Activated naive CD4-positive, alpha-beta T cell treated with anti-CD3 and anti-CD28 coated beads for 36 hours (primary cell): ENCODE measurements around the gene PDSS2. TPM values are rescaled to one million over a fixed set of nuclear protein-coding genes. Genes with fewer than 3 reads are reported as not detected.

Experiments
- CTCF ChIA-PET: fragments of 350-600 bp; sonication (Branson Sonifier 250); formaldehyde crosslinking; loops from one replicate; lab custom pipeline; 2021; ENCODE audit warnings: antibody characterized with exemption; lab: Charles Lee
- DNase-seq: peaks from one replicate; pipeline ENCODE4 v3.0.0-alpha.2; 2020
- H3K27ac Mint-ChIP-seq: one replicate; pipeline ENCODE4 v1.8.0; 2021; ENCODE audit warnings: mild to moderate bottlenecking, mixed read lengths
- H3K27me3 Mint-ChIP-seq: one replicate; pipeline ENCODE4 v1.8.0; 2021; ENCODE audit warnings: low read depth, mixed read lengths
- H3K36me3 Mint-ChIP-seq: one replicate; pipeline ENCODE4 v1.8.0; 2021; ENCODE audit warnings: low read depth, mixed read lengths
- H3K4me1 Mint-ChIP-seq: one replicate; pipeline ENCODE4 v1.8.0; 2021; ENCODE audit warnings: low read depth, mixed read lengths
- H3K4me3 Mint-ChIP-seq: one replicate; pipeline ENCODE4 v1.8.0; 2021; ENCODE audit warnings: mild to moderate bottlenecking, moderate library complexity, mixed read lengths
- H3K9me3 Mint-ChIP-seq: one replicate; pipeline ENCODE4 v1.8.0; 2021; ENCODE audit warnings: mixed read lengths
- intact Hi-C: fragments of 100-400 bp; cut with micrococcal nuclease; formaldehyde crosslinking; loops from one replicate; pipeline ENCODE4 v1.15.1; 2023
- total RNA-seq, 2 experiments: library from RNA; stranded (reverse); gene quantifications; one replicate each; pipeline ENCODE4 v1.2.3, GENCODE V29; 2021

PDSS2 gene
- total RNA-seq, 2 experiments from 2014 or later: 10.5 to 11.3 TPM

DNA sequence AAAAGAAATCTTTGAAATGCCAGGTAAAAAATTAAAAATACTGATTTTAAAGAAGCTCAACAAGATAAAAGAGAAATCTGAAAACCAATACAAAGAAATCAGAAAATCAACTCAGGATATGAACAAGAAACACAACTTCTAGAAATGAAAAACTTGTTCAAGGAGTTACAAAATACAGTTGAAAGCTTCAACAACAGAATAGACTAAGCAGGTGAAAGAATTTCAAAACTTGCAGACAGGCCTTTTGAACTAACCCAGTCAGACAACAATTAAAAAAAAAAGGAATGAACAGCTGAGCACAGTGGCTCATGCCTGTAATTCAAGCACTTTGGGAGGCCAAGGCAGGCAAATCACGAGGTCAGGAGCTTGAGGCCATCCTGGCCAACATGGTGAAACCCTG is 57.8 kb downstream of the PDSS2 start:
- intact Hi-C loops: no loop called here
- Mint-ChIP-seq H3K4me3 (no peak overlapping the region), H3K27ac (no peak overlapping the region), H3K9me3 (peaks cover 22% of the 10 kb centered on the region), H3K4me1 (no peaks in the 10 kb centered on the region), H3K36me3 (peaks cover 59% of the 10 kb centered on the region), H3K27me3 (no peaks in the 10 kb centered on the region)
- DNase-seq: no peak
- CTCF ChIA-PET: no interaction called here

DNA sequence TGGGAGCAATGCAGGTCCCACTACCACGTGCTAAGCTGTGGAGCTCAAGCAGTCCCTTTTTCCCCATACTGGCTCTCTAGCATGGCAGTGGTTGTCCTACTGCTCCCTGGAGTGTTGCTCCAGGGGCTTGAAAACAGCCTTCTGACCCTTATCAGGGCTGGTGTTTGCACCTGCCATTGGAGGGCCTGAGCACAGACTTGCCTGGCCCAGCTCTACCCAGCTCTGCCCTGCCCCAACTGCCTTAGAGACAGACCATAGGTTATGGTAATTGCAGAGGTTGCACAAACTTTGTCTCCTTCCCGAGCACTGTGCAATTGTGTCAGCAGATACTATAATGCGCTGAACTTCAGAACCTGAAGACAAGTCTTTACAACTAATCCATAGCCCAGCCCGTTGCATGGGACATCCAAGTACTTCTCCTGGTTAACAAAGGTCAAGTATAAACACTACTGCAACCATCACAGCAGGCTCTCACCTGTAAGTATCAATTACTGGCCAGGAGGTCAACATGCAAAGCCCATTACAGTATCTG is 58.7 kb downstream of the PDSS2 start:
- H3K4me3 Mint-ChIP-seq: no peak overlapping the region
- no peak overlapping the region for H3K27ac Mint-ChIP-seq
- H3K4me1 Mint-ChIP-seq: no peaks in the 10 kb centered on the region
- CTCF ChIA-PET: no interaction called here
- intact Hi-C loops: no loop called here
- peaks cover 63% of the 10 kb centered on the region for H3K36me3 Mint-ChIP-seq
- H3K27me3 Mint-ChIP-seq: no peaks in the 10 kb centered on the region
- H3K9me3 Mint-ChIP-seq: peaks cover 28% of the 10 kb centered on the region
- no peak for DNase-seq

DNA sequence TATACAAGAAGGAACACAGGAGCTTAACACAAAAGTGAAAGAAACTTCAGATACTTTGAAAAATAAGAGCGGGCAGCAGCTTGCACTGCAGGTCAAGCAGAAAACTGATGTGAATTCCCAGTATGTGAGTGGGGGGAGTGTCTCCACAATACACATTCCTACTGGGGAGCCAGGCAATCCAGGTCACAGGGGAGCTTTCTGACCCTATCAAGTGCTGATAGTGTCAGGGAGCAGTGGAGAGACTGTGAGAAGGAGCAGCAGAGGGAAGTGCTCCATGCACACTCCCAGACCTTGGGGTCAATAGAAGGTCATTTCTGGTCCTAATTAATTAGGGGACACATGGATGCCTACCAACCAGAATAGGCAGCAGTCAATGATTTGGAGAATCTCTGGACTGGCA is 59.4 kb downstream of the PDSS2 start:
- H3K4me1 Mint-ChIP-seq: no peaks in the 10 kb centered on the region
- H3K36me3 Mint-ChIP-seq: peaks cover 64% of the 10 kb centered on the region
- intact Hi-C loops: no loop called here
- H3K27ac Mint-ChIP-seq: no peak overlapping the region
- H3K9me3 Mint-ChIP-seq: peaks cover 26% of the 10 kb centered on the region
- CTCF ChIA-PET: no interaction called here
- H3K4me3 Mint-ChIP-seq: no peak overlapping the region
- no peaks in the 10 kb centered on the region for H3K27me3 Mint-ChIP-seq
- no peak for DNase-seq

DNA sequence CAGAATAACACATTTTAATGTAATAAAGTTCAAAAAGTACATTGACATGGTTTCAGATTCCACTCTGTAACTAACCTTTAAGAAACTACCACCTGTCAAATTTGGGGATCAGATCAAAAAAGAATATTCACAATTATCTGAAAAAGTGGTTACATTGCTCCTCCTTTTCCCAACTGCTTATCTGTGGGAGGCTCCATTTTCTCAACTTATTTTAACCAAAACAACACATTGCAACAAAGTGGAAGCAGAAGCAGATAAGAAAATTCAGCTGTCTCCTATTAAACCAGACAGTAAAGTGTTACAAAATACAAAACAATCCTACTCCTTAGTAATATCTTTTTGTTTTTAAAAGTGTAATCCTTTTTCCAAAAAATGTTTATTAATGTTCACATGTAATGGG is 61.4 kb downstream of the PDSS2 start:
- no peak overlapping the region for H3K4me3 Mint-ChIP-seq
- no peaks in the 10 kb centered on the region for H3K4me1 Mint-ChIP-seq
- no peak for DNase-seq
- H3K9me3 Mint-ChIP-seq: peaks cover 19% of the 10 kb centered on the region
- CTCF ChIA-PET: no interaction called here
- intact Hi-C loops: no loop called here
- no peak overlapping the region for H3K27ac Mint-ChIP-seq
- H3K27me3 Mint-ChIP-seq: no peaks in the 10 kb centered on the region
- H3K36me3 Mint-ChIP-seq: peaks cover 59% of the 10 kb centered on the region

DNA sequence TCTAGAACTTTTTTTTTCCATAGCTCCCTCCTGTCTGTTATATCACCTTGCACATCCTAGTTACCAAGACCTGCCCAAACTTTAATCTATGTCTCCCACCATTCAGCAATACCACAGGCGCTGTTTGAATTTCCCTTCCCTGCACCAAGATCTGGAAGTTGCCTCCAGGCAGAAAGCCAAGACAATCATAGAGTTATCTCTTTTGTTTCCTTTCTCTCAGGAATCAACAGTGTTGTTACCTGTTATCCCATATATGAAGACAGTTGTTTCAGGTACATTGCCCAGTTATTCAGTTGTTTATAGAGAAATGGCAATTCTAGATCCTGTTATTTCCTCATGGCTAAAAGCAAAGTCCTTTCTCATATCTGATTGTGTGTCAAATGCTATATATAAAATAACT is 63.2 kb downstream of the PDSS2 start:
- H3K9me3 Mint-ChIP-seq: peaks cover 19% of the 10 kb centered on the region
- H3K4me1 Mint-ChIP-seq: no peaks in the 10 kb centered on the region
- no peak for DNase-seq
- CTCF ChIA-PET: no interaction called here
- no peak overlapping the region for H3K4me3 Mint-ChIP-seq
- intact Hi-C loops: no loop called here
- H3K36me3 Mint-ChIP-seq: peaks cover 51% of the 10 kb centered on the region
- H3K27ac Mint-ChIP-seq: no peak overlapping the region
- no peaks in the 10 kb centered on the region for H3K27me3 Mint-ChIP-seq

DNA sequence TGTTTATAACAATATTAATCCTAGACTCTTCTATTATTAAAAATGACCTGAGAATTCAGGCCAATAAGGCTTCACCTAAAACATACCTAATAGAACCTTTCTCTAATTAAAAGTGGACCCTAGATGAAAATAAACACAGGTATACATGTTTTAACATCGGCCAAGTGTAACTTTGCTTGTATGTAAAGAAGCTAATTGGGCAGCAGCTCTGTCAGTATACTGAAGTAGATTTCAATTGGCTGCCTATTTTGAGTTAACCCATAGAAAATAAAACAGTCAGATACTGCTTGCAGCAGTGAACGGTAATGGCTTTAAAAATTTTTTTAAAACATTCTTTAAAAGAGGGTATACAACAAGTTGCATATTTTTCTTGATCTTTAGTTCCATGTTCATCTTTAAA is 67.3 kb downstream of the PDSS2 start:
- intact Hi-C loops: no loop called here
- Mint-ChIP-seq H3K4me3 (no peak overlapping the region), H3K27me3 (no peaks in the 10 kb centered on the region), H3K4me1 (peaks cover 3% of the 10 kb centered on the region), H3K9me3 (peaks cover 19% of the 10 kb centered on the region), H3K36me3 (peaks cover 31% of the 10 kb centered on the region), H3K27ac (no peak overlapping the region)
- CTCF ChIA-PET: no interaction called here
- no peak for DNase-seq

DNA sequence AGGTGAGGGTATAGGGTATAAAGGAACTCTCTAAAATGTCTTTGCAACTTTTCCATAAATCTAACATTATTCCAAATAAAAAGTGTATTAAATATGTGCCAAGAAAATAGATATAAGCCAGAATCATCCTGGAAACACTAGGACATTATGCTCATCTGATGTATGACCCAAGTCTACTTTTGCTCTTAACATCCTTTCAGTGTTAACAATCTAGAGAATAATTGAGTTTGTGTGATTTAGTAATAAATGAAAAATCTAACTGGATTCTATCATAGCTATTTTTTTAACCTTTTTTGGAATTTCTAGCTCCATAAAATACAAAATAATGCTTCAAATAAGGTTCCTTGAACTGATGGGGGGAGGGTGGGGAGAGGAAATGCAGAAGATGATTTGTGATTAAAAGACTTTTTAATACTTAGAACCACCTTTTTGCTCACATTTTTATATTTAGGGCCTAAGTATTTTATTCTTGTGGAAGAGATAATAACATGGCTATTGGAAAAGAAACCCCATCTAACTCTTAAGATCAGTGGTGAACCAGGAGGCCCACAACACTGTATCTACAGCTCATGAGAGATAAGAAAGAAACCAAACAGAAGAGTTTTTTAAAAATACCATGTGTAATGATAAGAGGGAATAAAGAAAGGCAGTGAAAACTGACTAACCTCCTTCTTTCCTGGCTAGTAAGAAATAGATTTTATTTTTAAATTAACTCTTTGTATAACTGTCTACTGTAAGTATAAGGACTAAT is 68.5 kb downstream of the PDSS2 start:
- H3K27me3 Mint-ChIP-seq: no peaks in the 10 kb centered on the region
- H3K4me3 Mint-ChIP-seq: no peak overlapping the region
- H3K9me3 Mint-ChIP-seq: peaks cover 14% of the 10 kb centered on the region
- intact Hi-C loops: no loop called here
- DNase-seq: no peak
- H3K4me1 Mint-ChIP-seq: peaks cover 3% of the 10 kb centered on the region
- H3K36me3 Mint-ChIP-seq: peaks cover 24% of the 10 kb centered on the region
- H3K27ac Mint-ChIP-seq: no peak overlapping the region
- CTCF ChIA-PET: no interaction called here

DNA sequence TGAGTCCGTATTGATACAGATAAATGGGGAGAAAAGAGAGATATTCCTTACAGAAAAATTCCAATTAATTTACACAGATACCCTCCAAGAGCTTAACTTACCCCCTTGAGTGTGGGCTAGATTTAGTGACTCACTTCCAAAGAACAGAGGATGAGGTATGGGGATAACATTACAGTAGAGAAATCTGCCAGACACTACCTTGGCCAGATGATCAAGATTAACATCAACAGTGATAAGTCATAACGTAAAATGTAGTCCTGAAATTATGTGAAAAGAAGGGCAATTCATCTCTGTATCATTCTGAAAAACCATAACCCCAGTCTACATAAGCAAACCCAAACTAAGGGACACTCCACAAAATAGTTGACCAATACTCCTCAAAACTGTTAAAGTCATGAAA is 69.3 kb downstream of the PDSS2 start:
- Mint-ChIP-seq H3K9me3 (peaks cover 11% of the 10 kb centered on the region), H3K4me3 (no peak overlapping the region), H3K27ac (no peak overlapping the region), H3K4me1 (peaks cover 3% of the 10 kb centered on the region), H3K27me3 (no peaks in the 10 kb centered on the region), H3K36me3 (peaks cover 19% of the 10 kb centered on the region)
- CTCF ChIA-PET: interaction anchor here (0.7 kb wide), 1 partner anchor 658 kb away, joined by 4 read pairs; no protein-coding TSS in a partner anchor
- no peak for DNase-seq
- intact Hi-C loops: no loop called here

DNA sequence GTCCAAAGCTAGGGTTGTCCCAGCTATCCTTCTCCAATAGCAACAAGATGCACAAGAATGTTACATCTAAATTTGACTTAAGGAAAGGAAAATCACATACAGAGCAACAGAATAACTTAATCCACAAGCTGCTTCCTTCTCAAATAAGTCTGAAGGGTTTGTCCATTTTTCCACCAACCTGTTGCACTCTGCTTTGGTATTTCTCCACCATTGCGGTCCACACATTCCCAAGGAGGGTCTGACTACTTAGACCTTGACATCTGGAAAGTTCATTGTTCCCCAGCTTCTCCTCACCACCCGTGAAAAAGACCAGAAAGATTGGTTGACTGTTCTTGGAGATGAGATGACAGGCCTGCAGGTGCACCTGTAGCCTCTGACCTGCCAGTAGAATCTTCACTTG is 72.5 kb downstream of the PDSS2 start:
- intact Hi-C loops: no loop called here
- H3K36me3 Mint-ChIP-seq: peaks cover 4% of the 10 kb centered on the region
- peaks cover 3% of the 10 kb centered on the region for H3K4me1 Mint-ChIP-seq
- no peak overlapping the region for H3K27ac Mint-ChIP-seq
- no peaks in the 10 kb centered on the region for H3K9me3 Mint-ChIP-seq
- CTCF ChIA-PET: no interaction called here
- no peak overlapping the region for H3K4me3 Mint-ChIP-seq
- H3K27me3 Mint-ChIP-seq: no peaks in the 10 kb centered on the region
- no peak for DNase-seq

DNA sequence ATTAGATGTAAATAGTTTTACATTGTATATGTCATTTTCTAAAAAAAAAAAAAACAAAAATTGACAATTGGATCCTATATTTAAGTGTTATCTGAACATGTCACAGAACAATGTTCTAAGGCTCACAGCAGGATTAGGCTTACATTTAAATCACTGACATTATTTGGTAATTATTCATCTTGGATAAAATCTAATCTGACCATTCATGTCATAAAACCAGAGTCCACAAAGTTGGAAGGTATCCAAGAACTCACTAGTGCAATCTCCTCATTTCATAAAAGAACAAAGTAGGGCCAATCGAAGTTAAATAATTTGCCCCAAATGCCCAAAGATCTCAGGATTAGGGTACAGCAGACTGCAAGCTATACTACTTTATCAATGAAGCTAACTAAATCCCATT is 73.0 kb downstream of the PDSS2 start:
- Mint-ChIP-seq H3K9me3 (no peaks in the 10 kb centered on the region), H3K36me3 (peaks cover 4% of the 10 kb centered on the region), H3K27ac (no peak overlapping the region), H3K4me3 (no peak overlapping the region), H3K27me3 (no peaks in the 10 kb centered on the region), H3K4me1 (peaks cover 3% of the 10 kb centered on the region)
- DNase-seq: no peak
- CTCF ChIA-PET: no interaction called here
- intact Hi-C loops: no loop called here

DNA sequence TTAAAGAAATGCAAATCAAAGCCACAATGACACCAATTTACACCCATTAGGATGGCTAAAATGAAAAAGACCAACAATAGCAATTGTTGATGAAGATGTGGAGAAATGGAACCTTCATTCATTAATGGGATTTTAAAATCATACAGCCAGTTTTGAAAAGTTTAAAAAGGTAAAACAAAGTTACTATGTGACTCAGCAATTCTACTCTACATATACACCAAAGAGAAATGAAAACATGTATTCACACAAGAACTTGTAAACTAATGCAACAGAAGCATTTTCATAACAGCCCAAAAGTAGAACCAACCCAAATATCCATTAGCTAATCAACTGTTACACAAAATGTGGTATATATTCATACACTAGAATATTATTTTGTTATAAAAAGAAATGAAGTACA is 75.7 kb downstream of the PDSS2 start:
- Mint-ChIP-seq H3K27ac (no peak overlapping the region), H3K36me3 (peaks cover 10% of the 10 kb centered on the region), H3K9me3 (peaks cover 5% of the 10 kb centered on the region), H3K4me1 (peaks cover 3% of the 10 kb centered on the region), H3K4me3 (no peak overlapping the region), H3K27me3 (no peaks in the 10 kb centered on the region)
- CTCF ChIA-PET: no interaction called here
- DNase-seq: no peak
- intact Hi-C loops: no loop called here

DNA sequence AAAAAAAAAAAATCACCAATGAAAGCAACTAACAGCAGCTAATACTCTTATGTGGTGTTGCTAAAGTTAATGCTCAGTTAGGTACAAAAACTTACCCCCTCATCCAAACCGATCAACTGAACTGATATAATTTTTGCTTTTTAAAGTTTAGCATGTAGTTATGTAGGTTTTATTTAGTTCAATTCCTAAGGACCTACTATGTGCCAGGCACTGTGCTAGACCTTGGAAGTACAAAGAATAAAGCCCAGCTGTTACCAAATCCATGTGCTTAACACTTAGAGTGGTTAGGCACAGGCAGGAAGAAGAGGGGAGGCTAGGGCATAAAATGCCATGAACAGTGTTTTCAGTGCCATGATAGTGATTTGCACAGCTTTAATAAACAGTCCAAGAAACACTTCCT is 85.1 kb downstream of the PDSS2 start:
- CTCF ChIA-PET: no interaction called here
- peaks cover 9% of the 10 kb centered on the region for H3K36me3 Mint-ChIP-seq
- H3K4me3 Mint-ChIP-seq: no peak overlapping the region
- no peak overlapping the region for H3K27ac Mint-ChIP-seq
- no peaks in the 10 kb centered on the region for H3K27me3 Mint-ChIP-seq
- intact Hi-C loops: no loop called here
- no peak for DNase-seq
- H3K4me1 Mint-ChIP-seq: peaks cover 1% of the 10 kb centered on the region
- peaks cover 6% of the 10 kb centered on the region for H3K9me3 Mint-ChIP-seq

DNA sequence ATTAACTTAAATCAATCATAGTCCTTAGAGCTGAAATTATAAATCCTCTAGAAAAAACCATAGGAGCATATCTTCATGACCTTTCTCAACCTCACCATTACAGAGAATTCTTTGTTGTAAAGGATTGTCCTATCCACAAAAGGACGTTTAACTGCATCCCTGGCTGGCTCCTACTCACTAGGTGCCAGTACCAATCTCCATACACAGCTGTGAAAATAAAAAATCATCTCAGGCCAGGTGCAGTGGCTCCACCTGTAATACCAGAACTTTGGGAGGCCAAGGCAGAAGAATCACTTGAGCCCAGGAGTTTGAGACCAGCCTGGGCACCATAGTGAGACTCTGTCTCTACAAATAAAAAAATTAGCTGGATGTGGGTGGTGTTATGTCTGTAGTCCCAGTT is 89.9 kb downstream of the PDSS2 start:
- Mint-ChIP-seq H3K27ac (no peak overlapping the region), H3K4me1 (peaks cover 1% of the 10 kb centered on the region), H3K9me3 (no peaks in the 10 kb centered on the region), H3K36me3 (peaks cover 1% of the 10 kb centered on the region), H3K27me3 (no peaks in the 10 kb centered on the region), H3K4me3 (no peak overlapping the region)
- intact Hi-C loops: no loop called here
- CTCF ChIA-PET: no interaction called here
- DNase-seq: no peak
